ENCODE measurements around the gene SMIM43. TPM values are rescaled to one million over a fixed set of nuclear protein-coding genes. Genes with fewer than 3 reads are reported as not detected.

SMIM43 gene
- total RNA-seq, 1 experiment from 2014 or later = 0.33 TPM

DNA sequence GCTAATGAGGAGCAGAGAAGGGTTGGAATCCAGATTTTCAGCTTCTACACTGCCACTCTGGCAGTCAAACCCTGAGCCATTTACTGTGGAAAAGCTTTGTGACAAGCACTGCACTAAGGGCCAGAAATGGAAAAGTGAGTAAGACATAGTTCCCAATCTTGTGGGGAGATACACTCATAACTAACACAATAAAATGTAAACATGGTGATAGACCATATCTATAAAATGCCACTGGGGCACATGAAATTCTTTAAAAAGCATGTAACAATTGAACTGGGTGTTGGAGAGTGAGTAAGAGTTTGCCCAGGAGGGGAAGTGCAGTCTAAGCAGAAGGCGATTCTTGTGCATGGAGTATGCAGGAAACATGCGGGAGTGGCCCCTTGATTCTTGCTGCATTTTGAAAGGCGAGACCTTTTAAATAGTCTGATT is 36.2 kb downstream of the SMIM43 start (continued):
- TF ChIP-seq, protein P1, sequence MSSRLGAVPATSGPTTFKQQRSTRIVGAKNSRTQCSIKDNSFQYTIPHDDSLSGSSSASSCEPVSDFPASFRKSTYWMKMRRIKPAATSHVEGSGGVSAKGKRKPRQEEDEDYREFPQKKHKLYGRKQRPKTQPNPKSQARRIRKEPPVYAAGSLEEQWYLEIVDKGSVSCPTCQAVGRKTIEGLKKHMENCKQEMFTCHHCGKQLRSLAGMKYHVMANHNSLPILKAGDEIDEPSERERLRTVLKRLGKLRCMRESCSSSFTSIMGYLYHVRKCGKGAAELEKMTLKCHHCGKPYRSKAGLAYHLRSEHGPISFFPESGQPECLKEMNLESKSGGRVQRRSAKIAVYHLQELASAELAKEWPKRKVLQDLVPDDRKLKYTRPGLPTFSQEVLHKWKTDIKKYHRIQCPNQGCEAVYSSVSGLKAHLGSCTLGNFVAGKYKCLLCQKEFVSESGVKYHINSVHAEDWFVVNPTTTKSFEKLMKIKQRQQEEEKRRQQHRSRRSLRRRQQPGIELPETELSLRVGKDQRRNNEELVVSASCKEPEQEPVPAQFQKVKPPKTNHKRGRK (CRISPR knock-in tag; IDR thresholded peaks at IDR 0.05; ENCODE audit: borderline replicate concordance) = no peak
- TF ChIP-seq, protein P2, sequence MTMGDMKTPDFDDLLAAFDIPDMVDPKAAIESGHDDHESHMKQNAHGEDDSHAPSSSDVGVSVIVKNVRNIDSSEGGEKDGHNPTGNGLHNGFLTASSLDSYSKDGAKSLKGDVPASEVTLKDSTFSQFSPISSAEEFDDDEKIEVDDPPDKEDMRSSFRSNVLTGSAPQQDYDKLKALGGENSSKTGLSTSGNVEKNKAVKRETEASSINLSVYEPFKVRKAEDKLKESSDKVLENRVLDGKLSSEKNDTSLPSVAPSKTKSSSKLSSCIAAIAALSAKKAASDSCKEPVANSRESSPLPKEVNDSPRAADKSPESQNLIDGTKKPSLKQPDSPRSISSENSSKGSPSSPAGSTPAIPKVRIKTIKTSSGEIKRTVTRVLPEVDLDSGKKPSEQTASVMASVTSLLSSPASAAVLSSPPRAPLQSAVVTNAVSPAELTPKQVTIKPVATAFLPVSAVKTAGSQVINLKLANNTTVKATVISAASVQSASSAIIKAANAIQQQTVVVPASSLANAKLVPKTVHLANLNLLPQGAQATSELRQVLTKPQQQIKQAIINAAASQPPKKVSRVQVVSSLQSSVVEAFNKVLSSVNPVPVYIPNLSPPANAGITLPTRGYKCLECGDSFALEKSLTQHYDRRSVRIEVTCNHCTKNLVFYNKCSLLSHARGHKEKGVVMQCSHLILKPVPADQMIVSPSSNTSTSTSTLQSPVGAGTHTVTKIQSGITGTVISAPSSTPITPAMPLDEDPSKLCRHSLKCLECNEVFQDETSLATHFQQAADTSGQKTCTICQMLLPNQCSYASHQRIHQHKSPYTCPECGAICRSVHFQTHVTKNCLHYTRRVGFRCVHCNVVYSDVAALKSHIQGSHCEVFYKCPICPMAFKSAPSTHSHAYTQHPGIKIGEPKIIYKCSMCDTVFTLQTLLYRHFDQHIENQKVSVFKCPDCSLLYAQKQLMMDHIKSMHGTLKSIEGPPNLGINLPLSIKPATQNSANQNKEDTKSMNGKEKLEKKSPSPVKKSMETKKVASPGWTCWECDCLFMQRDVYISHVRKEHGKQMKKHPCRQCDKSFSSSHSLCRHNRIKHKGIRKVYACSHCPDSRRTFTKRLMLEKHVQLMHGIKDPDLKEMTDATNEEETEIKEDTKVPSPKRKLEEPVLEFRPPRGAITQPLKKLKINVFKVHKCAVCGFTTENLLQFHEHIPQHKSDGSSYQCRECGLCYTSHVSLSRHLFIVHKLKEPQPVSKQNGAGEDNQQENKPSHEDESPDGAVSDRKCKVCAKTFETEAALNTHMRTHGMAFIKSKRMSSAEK (CRISPR knock-in tag; IDR thresholded peaks at IDR 0.05; ENCODE audit: borderline replicate concordance) = no peak

DNA sequence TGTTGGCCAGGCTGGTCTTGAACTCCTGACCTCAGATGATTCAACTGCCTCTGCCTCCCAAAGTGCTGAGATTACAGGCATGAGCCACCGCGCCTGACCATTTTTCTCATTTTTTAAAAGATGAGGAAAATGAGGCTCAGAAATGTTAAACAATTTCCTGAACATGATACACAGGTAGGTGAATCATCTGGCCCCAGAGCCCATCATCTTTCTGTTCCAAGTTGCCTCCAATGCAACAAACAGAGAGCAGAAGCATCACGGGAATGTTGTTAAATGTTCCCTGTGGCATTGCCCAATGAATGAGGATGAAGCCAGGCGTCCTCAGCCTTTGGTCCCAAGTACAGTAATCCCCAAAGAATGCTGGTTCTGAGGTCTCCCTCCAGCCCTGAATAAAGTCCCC is 36.9 kb downstream of the SMIM43 start:
- Mint-ChIP-seq H3K36me3 (no peaks in the 10 kb centered on the region), H3K27me3 (ENCODE audit: low read depth) (peaks cover 2% of the 10 kb centered on the region; the same call in 1 of the 2 replicates), H3K4me3 (no peak overlapping the region), H3K4me1 (0 out of 2 replicates have a peak, but pooled peaks cover 3% of the 10 kb centered on the region), H3K27ac (no peak overlapping the region), H3K9me3 (peaks cover 7% of the 10 kb centered on the region)
- ATAC-seq = no peak
- no peak for DNase-seq (ENCODE audit: low spot score)
- CTCF ChIA-PET = interaction anchor here (1.4 kb wide), 1 partner anchor 9 kb away, joined by 3 read pairs; no protein-coding TSS in a partner anchor
- no peak for TF ChIP-seq RELA (CRISPR knock-in tag; IDR thresholded peaks at IDR 0.05; ENCODE audit: borderline replicate concordance)
- TF ChIP-seq, protein P3, sequence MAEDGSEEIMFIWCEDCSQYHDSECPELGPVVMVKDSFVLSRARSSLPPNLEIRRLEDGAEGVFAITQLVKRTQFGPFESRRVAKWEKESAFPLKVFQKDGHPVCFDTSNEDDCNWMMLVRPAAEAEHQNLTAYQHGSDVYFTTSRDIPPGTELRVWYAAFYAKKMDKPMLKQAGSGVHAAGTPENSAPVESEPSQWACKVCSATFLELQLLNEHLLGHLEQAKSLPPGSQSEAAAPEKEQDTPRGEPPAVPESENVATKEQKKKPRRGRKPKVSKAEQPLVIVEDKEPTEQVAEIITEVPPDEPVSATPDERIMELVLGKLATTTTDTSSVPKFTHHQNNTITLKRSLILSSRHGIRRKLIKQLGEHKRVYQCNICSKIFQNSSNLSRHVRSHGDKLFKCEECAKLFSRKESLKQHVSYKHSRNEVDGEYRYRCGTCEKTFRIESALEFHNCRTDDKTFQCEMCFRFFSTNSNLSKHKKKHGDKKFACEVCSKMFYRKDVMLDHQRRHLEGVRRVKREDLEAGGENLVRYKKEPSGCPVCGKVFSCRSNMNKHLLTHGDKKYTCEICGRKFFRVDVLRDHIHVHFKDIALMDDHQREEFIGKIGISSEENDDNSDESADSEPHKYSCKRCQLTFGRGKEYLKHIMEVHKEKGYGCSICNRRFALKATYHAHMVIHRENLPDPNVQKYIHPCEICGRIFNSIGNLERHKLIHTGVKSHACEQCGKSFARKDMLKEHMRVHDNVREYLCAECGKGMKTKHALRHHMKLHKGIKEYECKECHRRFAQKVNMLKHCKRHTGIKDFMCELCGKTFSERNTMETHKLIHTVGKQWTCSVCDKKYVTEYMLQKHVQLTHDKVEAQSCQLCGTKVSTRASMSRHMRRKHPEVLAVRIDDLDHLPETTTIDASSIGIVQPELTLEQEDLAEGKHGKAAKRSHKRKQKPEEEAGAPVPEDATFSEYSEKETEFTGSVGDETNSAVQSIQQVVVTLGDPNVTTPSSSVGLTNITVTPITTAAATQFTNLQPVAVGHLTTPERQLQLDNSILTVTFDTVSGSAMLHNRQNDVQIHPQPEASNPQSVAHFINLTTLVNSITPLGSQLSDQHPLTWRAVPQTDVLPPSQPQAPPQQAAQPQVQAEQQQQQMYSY (CRISPR knock-in tag; IDR thresholded peaks at IDR 0.05) = no peak
- TF ChIP-seq, protein P4, sequence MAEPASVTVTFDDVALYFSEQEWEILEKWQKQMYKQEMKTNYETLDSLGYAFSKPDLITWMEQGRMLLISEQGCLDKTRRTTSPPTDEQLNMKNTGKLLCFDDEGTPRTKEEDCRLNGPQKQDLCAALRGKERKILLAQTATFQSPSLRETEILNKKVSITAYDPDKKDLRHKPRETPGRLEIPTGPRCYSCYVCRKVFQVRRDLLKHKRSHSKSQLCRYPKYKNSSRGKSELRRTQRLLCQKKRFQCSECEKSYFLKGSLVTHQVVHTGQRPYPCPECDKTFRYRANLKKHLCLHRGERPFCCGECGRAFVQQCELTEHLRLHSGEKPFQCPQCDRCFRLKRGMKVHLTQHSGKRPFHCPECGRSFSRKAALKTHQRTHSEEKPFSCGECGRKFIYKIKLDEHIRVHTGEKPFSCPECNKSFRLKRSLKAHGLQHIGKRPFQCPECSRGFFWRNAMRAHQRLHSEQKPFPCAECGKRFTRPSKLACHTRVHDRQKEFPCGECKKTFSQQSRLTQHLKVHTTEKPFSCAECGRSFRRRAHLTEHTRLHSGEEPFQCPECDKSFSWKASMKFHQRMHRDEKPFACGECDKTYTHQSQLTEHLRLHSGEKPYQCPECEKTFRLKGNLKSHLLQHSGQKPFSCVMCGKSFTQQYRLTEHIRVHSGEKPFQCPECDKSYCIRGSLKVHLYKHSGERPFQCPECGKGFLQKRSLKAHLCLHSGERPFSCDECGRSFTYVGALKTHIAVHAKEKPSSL (CRISPR knock-in tag; conservative IDR thresholded peaks at IDR 0.05) = no peak
- TF ChIP-seq KAT7 (CRISPR knock-in tag; IDR thresholded peaks at IDR 0.05; ENCODE audit: borderline replicate concordance) = no peak
- TF ChIP-seq, protein P5, sequence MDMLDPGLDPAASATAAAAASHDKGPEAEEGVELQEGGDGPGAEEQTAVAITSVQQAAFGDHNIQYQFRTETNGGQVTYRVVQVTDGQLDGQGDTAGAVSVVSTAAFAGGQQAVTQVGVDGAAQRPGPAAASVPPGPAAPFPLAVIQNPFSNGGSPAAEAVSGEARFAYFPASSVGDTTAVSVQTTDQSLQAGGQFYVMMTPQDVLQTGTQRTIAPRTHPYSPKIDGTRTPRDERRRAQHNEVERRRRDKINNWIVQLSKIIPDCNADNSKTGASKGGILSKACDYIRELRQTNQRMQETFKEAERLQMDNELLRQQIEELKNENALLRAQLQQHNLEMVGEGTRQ (CRISPR knock-in tag; IDR thresholded peaks at IDR 0.05) = no peak
- no peak for TF ChIP-seq MXD4 (CRISPR knock-in tag; IDR thresholded peaks at IDR 0.05; ENCODE audit: borderline replicate concordance)
- POLR2A ChIA-PET = no interaction called here
